K562 (cell line): ENCODE measurements around the gene ARHGAP15. TPM values are rescaled to one million over a fixed set of nuclear protein-coding genes. Genes with fewer than 3 reads are reported as not detected.

Source experiments
- ATAC-seq: fragments of 200-7000 bp; cut with Tn5 transposase; 3 replicates; pipeline ENCODE4 v1.9.1; 2020; ENCODE audit warnings: moderate library complexity
- BruUV-seq: library from RNA; stranded (reverse); fragments of 400-500 nt; replicated peaks from 2 replicates; lab custom pipeline; 2021; lab: Mats Ljungman, UMichigan
- CTCF ChIA-PET: fragments of 300-600 bp; formaldehyde crosslinking; extraction: SDS; loops from one replicate; lab custom pipeline; 2021; ENCODE audit warnings: low intra/inter-chr PET ratio; lab: Yijun Ruan, JAX
- POLR2A ChIA-PET: fragments of 300-600, 350-650 bp; sonication (Branson Sonifier 250); formaldehyde crosslinking; extraction: SDS; loops from one replicate; lab custom pipeline; 2021; ENCODE audit warnings: antibody characterized with exemption, inconsistent platforms; lab: Yijun Ruan, JAX
- DNase-seq, 4 experiments: peaks; one replicate each; pipeline versions ENCODE4 v3.0.0 to v3.0.0-alpha.2; 2011 to 2018; ENCODE audit warnings: low spot score in 3 of 4, mixed read lengths in 3 of 4; ENCODE audit errors: extremely low read depth in 1 of 4
- FAIRE-seq: peaks from 2 replicates; lab custom pipeline; 2011; peaks lifted over from hg19 to GRCh38; lab: Jason Lieb, UNC
- H2AFZ ChIP-seq: 2 replicates; pipeline ENCODE4 v1.6.0; 2011; ENCODE audit warnings: low read depth, low read length, control low read depth, inconsistent platforms
- H3K27ac ChIP-seq: fragments of 200-600 bp; 3 replicates; pipeline ENCODE4 v1.8.0; 2011; ENCODE audit warnings: low read depth, mild to moderate bottlenecking, control low read depth, inconsistent platforms, low read length, moderate library complexity, mixed read lengths; ENCODE audit errors: extremely low read depth
- H3K27me3 ChIP-seq, 2 experiments: fragments of 300-600 bp in 1 of 2; 2 replicates in 1 of 2; 3 replicates in 1 of 2; pipeline versions ENCODE4 v1.6.0 to v1.8.0; 2011; ENCODE audit warnings: inconsistent platforms in 2 of 2, low read length in 2 of 2, mild to moderate bottlenecking in 1 of 2, mixed read lengths in 1 of 2, moderate library complexity in 1 of 2; ENCODE audit not compliant: control insufficient read depth in 2 of 2, insufficient read depth in 2 of 2
- H3K36me3 ChIP-seq: fragments of 300-600 bp; 3 replicates; pipeline ENCODE4 v1.8.0; 2011; ENCODE audit warnings: mild to moderate bottlenecking, low read length, inconsistent platforms; ENCODE audit not compliant: control insufficient read depth, insufficient read depth
- H3K4me1 ChIP-seq, 2 experiments: fragments of 200-600 bp in 1 of 2; replicated peaks in 1 of 2; 2 replicates in 1 of 2; 3 replicates in 1 of 2; pipeline versions ENCODE4 v1.5.1 to v1.8.0; 2011; ENCODE audit warnings: inconsistent platforms in 2 of 2, low read length in 2 of 2, mild to moderate bottlenecking in 1 of 2, mixed read lengths in 1 of 2, moderate library complexity in 1 of 2; ENCODE audit not compliant: control insufficient read depth in 2 of 2, insufficient read depth in 2 of 2
- H3K4me2 ChIP-seq: 2 replicates; pipeline ENCODE4 v1.6.1; 2011; ENCODE audit warnings: low read length, control low read depth, inconsistent platforms, mixed read lengths; ENCODE audit not compliant: insufficient read depth
- H3K4me3 ChIP-seq: fragments of 200-600 bp; sonication (generic), shearing (Covaris generic); 2 replicates; pipeline ENCODE4 v1.5.1; 2016; ENCODE audit warnings: control low read depth, inconsistent platforms
- H3K79me2 ChIP-seq: fragments of 200-600 bp; 3 replicates; pipeline ENCODE4 v1.8.0; 2011; ENCODE audit warnings: low read length, inconsistent platforms; ENCODE audit not compliant: control insufficient read depth, insufficient read depth
- H3K9ac ChIP-seq, 2 experiments: 2 replicates each; pipeline versions ENCODE4 v1.6.0 to v1.6.1; 2011; ENCODE audit warnings: low read depth in 2 of 2, low read length in 2 of 2, control low read depth in 1 of 2, inconsistent platforms in 1 of 2, mild to moderate bottlenecking in 1 of 2, mixed read lengths in 1 of 2; ENCODE audit not compliant: insufficient read depth in 1 of 2
- H3K9me1 ChIP-seq: one replicate; pipeline ENCODE4 v1.6.0; 2011; ENCODE audit warnings: inconsistent platforms, mild to moderate bottlenecking, low read length, moderate library complexity; ENCODE audit not compliant: control insufficient read depth, insufficient read depth
- H3K9me3 ChIP-seq: replicated peaks from 2 replicates; pipeline ENCODE4 v1.5.1; 2011; ENCODE audit warnings: low read depth, low read length, inconsistent platforms; ENCODE audit not compliant: control insufficient read depth, insufficient read depth
- H4K20me1 ChIP-seq: replicated peaks from 2 replicates; pipeline ENCODE4 v1.6.1; 2011; ENCODE audit warnings: low read length, inconsistent platforms, mixed read lengths; ENCODE audit not compliant: control insufficient read depth, insufficient read depth
- CXXC5 ChIP-seq: fragments of 250-450 bp; sonication (Bioruptor Pico); IDR thresholded peaks from 2 replicates; pipeline ENCODE4 v1.8.0; 2022; ENCODE audit warnings: inconsistent platforms, mild to moderate bottlenecking, moderate library complexity
- MYNN ChIP-seq, 2 experiments: sonication (generic); formaldehyde crosslinking in 1 of 2; IDR thresholded peaks; 2 replicates each; pipeline versions ENCODE4 v1.5.0 to v1.6.1; 2016 to 2020; ENCODE audit warnings: antibody characterized with exemption in 1 of 2, missing genetic modification reagents in 1 of 2
- SMARCB1 ChIP-seq: IDR thresholded peaks from 2 replicates; pipeline ENCODE4 v1.6.1; 2011; ENCODE audit warnings: improper control_type of control experiment, low read depth; ENCODE audit not compliant: insufficient read length
- ZNF165 ChIP-seq: fragments of 250-450 bp; sonication (Bioruptor Pico); IDR thresholded peaks from 2 replicates; pipeline ENCODE4 v1.4.0; 2020; ENCODE audit warnings: borderline replicate concordance
- ZNF212 ChIP-seq: fragments of 450-650 bp; formaldehyde crosslinking; IDR thresholded peaks from 2 replicates; pipeline ENCODE4 v1.4.0; 2020; ENCODE audit warnings: mild to moderate bottlenecking
- WGBS: fragments of 100-300 bp; shearing (Covaris generic); methylation state at CpG from one replicate; pipeline ENCODE4 v1.1.6; 2016; ENCODE audit warnings: low coverage, mixed read lengths; ENCODE audit not compliant: insufficient coverage; ENCODE audit errors: missing lambda C conversion rate; 5-methylcytosine and 5-hydroxymethylcytosine counted together
- in situ Hi-C: fragments of 300-500 bp; cut with MboI; formaldehyde crosslinking; loops from 4 replicates; pipeline ENCODE4 v1.15.0; 2018; ENCODE audit warnings: inconsistent platforms, mixed read lengths
- intact Hi-C: fragments of 100-400 bp; cut with micrococcal nuclease; formaldehyde crosslinking; loops from 2 replicates; pipeline ENCODE4 v1.14.2; 2022
- polyA plus RNA-seq, 8 experiments: library from polyadenylated mRNA; depleted of rRNA in 4 of 8; stranded (reverse) in 5 of 8; unstranded in 3 of 8; fragments of >200 nt; fragmentation: Nextera tagmentation in 2 of 8; fragmentation: Illumina TruSeq in 1 of 8; extraction: Ambion mirVana in 2 of 8; extraction: Trizol in 1 of 8; gene quantifications; 2 replicates each; pipeline versions ENCODE4 v1.2.1 to v1.2.3, GENCODE V29; 2011 to 2014; ENCODE audit warnings: inconsistent platforms in 1 of 8, missing spikeins in 1 of 8
- total RNA-seq, 7 experiments: library from RNA; depleted of rRNA in 6 of 7; stranded (reverse); fragments of >200 nt in 6 of 7; fragmentation: Illumina TruSeq in 2 of 7; extraction: Trizol in 2 of 7; gene quantifications; 2 replicates each; pipeline versions ENCODE4 v1.2.1 to v1.2.3, GENCODE V29; 2011 to 2021; ENCODE audit warnings: low replicate concordance in 1 of 7
- TF ChIP-seq, protein P1 (sequence below): fragments of 250-450 bp; sonication (Bioruptor Pico); IDR thresholded peaks from 2 replicates; pipeline ENCODE4 v1.8.0; 2021; ENCODE audit warnings: borderline replicate concordance, mild to moderate bottlenecking, moderate library complexity; ENCODE audit not compliant: poor library complexity, severe bottlenecking
- TF ChIP-seq, protein P2 (sequence below): fragments of 250-450 bp; sonication (Bioruptor Pico); IDR thresholded peaks from 2 replicates; pipeline ENCODE4 v1.5.0; 2020; ENCODE audit warnings: mild to moderate bottlenecking

Gene ARHGAP15
- total and polyA plus RNA-seq, 9 of the 15 experiments (the other 6 are each of a cell fraction or from before 2014, with no cell fraction given): 1.5 to 17.9 (median 7.9) TPM

DNA sequence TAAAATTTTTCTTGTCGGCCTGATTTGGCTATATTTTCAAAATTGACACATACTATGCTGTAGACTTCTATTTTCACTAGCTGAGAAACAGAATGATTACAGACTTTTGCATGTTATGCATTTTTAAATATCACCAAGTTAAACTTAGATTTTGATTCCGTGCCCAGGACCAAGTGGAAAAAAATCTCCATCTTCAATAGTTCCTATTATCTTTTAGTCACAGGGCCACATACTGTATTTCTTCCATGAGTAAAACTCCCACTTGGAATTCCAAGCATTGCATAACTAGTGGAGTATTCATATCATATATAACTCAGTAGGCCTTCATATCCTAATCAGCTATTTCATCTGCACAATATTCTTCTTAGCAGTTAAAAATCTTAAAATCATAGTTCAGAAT lies 470.9 kb downstream of the ARHGAP15 start:
- WGBS: 11% methylated on average over 2 of the region's 2 CpGs
- Histone ChIP-seq H3K9me3 (no peaks in the 10 kb centered on the region), H3K79me2 (no peaks in the 10 kb centered on the region), H2AFZ (no peak overlapping the region), H3K27ac (no peak overlapping the region), H3K4me1 (no peaks in the 10 kb centered on the region), H3K9me1 (no peaks in the 10 kb centered on the region), H3K4me3 (no peak overlapping the region), H3K4me2 (no peak overlapping the region), H3K36me3 (no peaks in the 10 kb centered on the region), H3K27me3 (no peaks in the 10 kb centered on the region), H3K9ac (no peak overlapping the region), H4K20me1 (no peaks in the 10 kb centered on the region)
- no peak for DNase-seq
- BruUV-seq: no TSS peak
- no peak for TF ChIP-seq ZNF212 (CRISPR knock-in tag)
- TF ChIP-seq ZNF165 (CRISPR knock-in tag): no peak
- TF ChIP-seq CXXC5: no peak
- TF ChIP-seq, protein P1, sequence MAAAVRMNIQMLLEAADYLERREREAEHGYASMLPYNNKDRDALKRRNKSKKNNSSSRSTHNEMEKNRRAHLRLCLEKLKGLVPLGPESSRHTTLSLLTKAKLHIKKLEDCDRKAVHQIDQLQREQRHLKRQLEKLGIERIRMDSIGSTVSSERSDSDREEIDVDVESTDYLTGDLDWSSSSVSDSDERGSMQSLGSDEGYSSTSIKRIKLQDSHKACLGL (CRISPR knock-in tag): no peak
- no peak for TF ChIP-seq SMARCB1
- no peak for TF ChIP-seq MYNN (IDR thresholded peaks at IDR 0.05)
- TF ChIP-seq MYNN (CRISPR knock-in tag; IDR thresholded peaks at IDR 0.05): no peak
- TF ChIP-seq, protein P2, sequence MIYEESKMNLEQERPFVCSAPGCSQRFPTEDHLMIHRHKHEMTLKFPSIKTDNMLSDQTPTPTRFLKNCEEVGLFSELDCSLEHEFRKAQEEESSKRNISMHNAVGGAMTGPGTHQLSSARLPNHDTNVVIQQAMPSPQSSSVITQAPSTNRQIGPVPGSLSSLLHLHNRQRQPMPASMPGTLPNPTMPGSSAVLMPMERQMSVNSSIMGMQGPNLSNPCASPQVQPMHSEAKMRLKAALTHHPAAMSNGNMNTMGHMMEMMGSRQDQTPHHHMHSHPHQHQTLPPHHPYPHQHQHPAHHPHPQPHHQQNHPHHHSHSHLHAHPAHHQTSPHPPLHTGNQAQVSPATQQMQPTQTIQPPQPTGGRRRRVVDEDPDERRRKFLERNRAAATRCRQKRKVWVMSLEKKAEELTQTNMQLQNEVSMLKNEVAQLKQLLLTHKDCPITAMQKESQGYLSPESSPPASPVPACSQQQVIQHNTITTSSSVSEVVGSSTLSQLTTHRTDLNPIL: no peak
- in situ Hi-C loops (no loop called here), intact Hi-C loops (no loop called here)
- no peak for FAIRE-seq
- POLR2A ChIA-PET: interaction anchor here (0.7 kb wide), 1 partner anchor 25 kb away, joined by 3 read pairs; no protein-coding TSS in a partner anchor
- CTCF ChIA-PET: no interaction called here
- ATAC-seq: no peak
